Ammon's horn (tissue), 1 donor: ENCODE data around the gene ZFYVE28.
"Not testable (repeated sequence)": the region's sequence is repeated elsewhere in the genome, so short reads cannot be mapped to it uniquely, and the experiment has no call there.

Source experiments
- DNase-seq: peaks from one replicate; pipeline ENCODE4 v3.0.0-alpha.2; 2016; ENCODE audit warnings: low spot score

ZFYVE28 gene

DNA sequence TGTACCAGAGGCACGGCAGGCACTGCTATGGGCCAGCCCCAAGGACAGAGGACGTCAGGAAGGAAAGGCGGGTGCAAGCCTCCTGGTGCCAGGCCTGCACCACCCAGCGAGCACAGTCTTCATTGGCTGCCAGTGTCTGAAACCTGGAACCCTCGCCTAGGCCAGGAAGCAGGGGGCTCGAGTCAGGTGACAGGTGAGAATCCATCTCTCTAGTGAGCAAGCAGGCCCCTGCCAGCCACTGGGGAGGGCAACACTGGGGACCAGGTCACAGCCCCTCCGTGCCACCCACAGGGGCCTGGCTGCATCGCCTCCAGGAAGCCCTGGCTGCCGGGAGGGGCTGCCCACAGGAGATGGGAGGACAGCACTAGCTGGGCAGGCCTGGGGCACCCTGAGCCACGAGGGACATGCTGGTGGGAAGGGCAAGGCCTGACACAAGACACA, 169.6 kb downstream of the ZFYVE28 start:
- no peak for DNase-seq

DNA sequence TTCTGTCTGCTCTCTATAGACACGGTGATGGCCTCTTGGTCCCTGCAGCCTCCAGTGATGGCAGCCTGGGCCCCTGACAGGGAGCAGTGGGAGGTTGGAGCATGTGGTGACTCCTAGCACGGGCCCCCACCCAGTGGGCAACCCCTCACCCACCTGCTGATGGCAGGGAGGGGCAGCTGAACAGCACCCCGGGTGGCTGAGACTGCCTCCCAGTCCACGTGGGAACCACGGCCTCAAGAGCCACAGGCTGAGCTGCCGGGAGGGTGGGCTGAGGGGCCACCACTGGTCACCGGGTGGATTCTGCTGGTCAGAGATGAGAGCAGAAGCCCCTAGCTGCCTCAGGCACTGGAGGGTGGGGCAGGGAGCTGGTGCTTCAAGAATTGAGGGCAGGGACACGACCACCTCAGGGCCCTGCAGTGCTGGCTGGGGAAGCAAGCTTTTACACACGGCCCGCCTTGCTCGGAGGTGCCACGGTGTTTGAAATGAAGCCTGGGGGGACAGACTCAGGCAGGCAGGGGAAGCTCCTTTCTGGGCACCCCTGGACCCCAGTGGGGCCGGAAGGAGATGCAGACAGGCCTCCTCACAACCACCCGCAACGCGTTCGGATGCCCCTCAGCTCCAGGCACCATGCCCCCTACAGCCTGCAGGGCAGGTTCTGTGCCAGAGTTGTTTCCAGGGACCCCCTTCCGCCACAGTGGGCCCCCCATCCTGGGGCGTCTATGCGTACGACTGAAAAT, 170.2 kb downstream of the ZFYVE28 start:
- no peak for DNase-seq

DNA sequence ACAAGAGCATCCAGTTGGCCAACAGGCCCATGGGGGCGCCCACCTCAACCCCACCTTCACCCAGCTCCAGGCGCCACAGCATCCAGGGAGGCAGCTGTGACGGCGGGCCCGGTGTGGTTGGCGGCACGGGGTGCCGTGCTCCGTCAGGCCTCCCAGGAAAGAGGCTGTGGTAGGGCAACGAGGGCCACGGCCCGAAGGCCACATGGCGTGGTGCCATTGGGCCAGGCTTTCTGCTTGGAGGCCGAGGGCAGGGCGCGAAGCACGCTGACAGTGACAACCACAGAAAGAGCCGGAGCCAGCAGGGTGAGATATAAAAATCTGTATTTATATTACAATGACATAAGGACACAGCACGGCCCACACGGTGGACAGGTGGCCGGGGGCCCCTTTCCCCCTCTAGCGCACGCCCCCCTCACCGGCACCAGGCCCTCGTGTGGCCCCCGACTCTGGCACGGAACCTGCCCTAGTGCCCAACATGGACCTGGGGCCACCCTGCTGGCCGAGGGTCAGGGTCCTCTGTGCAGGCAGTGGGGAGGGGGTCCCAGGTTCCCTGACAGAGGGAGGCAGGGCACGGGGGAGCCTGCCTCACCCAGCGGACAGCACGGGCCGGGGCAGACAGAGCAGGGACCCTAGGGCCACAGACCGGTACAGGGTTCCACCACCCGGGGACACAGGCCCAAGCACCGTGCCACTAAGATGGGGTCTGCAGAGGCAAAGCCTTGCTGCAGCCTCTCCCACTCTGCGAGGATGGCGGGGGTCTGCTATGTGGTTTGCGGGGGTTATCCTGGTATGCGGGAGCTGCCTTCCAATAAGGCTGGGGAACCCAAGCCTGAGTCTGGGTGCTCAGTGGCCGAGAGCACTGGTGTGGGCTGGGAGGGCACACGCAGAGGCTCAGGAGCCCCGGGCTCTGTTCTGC, 171.1 kb downstream of the ZFYVE28 start:
- no peak for DNase-seq

DNA sequence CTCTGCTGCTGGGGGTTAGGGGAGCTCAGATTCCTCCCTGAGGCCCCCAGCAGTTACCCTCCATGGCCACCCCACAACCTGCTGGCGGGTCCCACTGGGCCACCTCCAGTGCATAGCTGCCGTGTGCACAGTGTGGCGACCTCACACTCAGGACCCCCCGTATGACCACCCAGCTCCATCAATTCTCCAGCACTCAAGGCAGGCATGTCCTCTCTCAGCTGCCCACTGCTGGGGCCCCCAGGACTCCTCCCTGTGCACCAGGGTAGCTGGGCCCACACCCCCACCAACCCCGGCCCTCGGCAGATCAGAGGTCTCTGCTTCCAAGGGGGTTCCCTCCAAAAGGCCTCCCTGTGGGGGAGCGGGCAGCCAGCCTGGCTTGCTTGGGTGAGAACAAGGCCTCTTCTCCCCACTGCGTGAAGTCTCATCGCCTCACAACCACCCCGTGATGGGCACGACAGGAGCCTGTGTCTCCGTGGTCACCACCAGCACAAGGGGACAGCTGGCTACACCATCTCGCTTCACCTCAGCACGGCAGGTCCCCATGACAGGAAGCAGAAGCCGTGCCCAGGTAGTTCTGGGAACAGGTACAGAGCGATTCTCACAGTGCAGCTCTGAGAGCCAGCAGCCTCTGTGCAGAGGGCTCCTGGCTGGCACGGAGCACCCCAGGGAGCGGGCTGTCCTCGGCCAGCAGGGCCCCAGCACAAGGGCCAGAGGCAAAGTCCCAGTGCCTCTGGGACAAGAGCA, 171.9 kb downstream of the ZFYVE28 start:
- peak; percentile 2 for DNase-seq

DNA sequence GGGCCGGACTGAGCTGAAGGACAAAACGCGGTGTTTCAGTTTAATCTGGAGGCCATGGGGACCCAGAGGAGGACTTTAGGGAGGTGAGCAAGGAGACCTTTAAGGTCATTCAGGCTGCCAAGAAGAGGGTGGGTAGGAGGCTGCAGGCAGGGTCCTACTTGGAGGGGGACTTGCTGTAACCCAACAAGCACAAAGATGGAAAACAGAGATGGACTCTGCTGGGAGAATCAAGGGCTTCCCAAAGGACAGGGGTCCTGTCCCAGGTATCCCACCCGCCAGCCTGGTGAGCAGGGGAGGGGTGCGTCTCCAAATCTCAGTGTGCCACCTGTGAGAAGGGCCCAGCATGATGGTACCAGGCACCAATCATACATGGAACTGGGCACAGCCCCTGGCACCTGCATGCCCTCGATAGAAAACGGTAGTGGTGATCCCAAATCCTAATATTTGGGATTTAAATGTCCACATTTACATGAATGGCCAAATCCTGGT, 172.6 kb downstream of the ZFYVE28 start:
- no peak for DNase-seq

DNA sequence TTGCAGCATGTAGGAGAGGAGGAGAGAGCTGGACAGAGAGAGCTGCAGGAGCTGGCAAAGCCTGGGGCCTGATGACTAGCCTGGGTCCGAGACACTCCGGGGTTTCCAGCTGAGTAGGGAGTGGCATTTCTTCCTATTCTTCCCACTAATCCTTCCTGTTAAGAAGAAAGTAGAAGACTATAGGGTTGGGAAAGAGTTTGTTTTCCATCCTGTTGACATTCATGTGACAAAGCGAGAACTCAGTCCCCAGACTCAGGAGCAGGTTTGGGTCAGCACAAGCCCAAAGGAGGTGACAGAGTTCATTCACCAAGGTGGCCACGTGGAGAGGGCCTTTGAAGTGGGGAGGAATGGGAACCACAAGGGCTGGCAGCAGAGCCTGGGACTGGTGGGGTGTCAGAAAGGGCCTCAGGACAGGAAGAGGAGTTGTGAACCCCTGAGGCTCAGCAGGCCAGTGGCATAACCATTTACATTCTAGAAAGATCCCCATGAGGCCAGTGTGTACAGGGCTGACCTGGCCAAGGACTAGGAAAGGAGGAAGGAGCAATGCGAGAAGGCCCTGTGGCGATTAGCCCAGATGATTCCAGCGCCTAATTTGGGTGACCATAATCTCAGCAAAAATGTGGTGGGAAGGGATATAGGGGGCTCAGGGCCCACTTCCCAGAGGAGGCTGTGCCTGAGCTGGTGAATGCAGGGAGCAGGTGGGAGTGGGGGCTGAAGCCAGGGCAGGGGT, 173.2 kb downstream of the ZFYVE28 start:
- DNase-seq, result no peak

DNA sequence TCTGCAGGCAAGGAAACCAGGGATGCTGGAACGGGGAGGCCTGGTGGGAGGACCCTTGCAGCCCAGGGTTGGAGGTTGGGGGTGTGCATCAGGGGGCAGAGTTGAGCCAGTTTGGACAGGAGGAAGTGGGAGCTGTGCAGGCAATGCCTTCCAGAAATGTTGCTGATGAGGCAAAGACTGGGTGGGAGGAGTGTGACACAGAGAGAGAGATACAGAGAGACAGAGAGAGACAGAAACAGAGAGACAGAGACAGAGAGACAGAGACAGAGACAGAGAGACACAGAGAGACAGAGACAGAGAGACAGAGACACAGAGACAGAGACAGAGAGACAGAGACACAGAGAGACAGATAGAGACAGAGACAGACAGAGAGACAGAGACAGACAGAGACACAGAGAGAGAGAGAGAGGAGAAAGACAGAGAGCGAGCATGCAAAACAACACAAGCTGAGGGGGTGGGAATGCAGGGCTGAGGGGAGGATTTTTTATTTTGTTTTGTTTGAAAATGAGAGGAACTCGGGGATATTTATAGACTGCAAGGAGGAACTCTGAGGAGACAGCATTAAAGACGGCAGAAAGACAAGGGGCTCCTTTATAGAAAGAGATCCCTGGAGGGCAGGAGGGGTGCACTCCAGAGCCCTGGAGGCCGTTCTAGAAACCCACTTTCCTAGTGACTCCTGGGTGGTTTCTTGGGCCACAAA, 174.6 kb downstream of the ZFYVE28 start:
- peak; percentile 82 for DNase-seq

DNA sequence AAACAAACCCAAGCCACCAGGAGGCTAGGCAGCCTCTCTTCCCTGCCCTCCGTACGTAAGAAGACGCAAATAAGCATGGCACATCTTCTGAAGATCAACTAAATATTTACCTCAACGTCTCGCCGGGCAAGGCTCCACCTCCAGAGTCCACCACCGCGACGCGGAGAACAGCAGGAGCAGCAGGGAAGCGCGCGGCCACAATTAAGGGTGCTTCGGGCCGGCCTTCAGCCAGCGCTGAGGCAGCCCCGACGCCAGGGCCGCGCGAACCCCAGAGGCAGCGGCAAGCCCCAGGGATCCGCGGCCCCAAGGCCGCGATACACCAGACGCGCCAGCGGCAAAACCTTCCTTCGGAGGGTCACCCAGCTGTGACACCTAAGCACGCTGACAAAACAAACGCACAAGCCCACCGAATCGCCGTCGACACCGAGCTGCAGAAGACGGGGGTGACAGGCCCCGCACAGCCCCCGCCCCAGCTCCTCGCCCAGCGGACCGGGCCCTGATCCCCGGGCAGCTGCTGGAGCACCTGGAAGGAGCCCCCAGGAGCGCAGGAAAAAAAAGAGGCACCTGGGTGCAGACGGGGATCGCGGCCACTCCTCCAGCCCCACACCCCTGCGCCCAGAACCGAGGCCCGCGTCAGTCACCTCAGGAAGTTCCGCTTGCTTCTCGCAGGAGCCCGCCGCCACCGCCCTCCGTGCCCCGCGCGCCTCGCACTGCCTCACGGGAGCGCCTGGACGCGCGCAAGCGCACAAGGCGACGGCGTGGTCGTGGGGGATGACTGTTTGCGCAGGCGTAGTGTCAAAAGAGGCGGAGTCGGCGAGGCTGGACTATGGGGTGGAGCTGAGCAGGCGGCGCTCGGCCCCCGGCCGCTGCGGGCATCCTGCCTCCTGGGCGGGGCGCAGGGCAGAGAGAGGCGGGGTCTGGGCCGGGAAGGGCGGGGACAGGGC, 176.8 kb downstream of the ZFYVE28 start, which contains the start of the genes HAUS3 and POLN:
TSS of gene HAUS3 (minus strand) at position 712 of the 944 bp plus-strand sequence. CDS start 1,175 bp downstream, outside the sequence.
TSS of gene POLN (minus strand) at position 712 of the 944 bp plus-strand sequence. CDS start 12,890 bp downstream, outside the sequence.
- peak; percentile 98 for DNase-seq

DNA sequence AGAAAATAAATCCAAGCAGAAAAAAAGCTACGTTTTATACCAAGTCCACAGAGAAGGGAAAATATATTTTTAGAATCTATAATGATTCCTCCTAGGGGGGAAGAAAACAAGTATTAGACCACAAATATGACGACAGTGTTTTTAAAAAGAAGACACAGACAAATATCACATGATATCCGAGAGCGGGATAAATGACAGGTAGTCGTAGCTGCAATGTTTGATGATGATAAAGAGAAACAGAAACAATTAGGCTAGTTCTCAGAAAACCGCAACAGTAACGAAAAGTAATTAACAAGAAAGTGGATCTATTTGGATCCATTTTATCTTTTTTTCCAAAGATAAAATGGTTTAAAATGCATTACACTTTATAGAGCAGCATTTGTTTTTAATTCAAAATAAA, 177.4 kb downstream of the ZFYVE28 start:
- DNase-seq, result no peak

DNA sequence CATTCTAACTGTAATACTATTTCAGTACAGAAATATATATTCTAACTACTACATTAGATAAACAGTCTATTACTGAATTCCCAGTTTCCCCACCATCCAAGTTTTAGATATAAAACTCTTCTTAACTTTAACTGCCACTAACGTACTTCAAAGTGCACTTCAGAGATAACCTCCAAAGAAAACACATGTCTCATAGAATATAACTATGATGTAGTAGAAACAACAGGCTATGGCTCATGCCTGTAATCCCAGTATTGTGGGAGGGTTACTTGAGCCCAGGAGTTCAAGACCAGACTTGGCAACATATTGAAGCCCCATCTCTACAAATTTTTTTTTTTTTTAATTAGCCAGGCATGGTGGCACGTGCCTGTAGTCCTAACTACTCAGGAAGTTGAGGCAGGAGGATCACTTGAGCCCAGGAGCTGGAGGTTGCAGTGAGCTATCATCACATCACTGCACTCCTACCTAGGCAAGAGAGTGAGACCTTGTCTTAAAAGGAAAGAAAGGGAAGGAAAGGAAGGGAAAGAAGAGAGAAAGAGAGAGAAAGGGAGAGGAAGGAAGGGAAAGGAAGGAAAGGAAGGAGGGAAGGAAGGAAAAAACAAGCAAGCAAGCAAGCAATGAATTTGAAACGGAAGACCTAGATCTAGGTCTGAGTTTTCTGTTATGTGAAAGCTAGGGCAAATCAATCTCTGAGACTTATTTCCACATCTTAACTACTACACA, 181.3 kb downstream of the ZFYVE28 start:
- no peak for DNase-seq

DNA sequence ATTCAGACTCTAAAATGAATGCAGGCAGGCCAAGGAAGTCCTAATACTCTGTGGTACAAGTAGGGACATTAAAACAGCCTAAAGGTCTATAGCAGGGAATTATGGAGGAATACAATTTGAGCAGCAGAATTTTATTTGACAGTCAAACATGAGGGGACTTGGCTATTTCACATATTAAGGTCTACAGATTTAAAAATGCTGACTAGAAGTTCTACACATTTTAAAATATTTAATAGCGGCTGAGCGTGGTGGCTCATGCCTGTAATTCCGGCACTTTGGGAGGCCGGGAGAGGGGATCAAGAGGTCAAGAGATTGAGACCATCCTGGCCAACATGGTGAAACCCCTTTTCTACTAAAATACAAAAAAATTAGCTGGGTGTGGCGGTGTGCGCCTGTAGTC, 187.4 kb downstream of the ZFYVE28 start:
- no peak for DNase-seq

DNA sequence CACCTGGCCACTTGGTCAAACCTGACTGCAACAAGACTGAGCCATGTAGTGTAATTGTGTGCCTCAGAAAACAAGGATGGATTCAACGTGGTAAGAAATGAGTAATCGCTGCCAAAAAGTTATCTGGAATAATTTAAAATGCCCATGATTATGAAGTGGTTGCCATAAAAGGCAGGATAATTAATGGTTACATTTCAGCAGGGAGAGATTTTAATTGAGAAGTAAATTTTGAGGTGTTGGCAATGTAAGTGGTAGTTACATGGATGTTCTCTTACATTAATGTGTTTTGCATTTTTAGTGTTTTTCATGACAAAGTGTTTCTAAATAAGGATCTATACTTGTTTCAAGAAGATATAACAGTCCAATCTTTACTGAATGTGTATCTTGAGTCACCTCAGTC, 192.2 kb downstream of the ZFYVE28 start:
- DNase-seq, result no peak

DNA sequence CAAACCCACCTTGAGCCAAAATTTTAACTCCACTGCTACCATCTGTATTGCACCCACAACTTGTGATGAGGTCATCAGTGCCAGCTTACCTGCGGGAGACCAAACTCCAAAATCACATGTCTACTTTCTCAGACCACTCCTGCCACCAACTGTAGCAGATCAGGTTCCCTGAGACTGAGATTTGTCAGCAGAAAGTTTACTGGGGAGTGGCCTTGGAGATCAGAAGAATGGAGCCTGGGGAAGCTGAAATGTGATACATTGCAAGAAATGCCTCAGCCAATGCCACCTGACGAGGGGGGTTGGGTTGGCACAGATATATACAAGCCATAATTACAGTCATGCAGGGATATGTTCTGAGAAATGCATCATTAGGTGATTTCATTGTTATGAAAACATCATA, 195.6 kb downstream of the ZFYVE28 start:
- DNase-seq, result no peak

DNA sequence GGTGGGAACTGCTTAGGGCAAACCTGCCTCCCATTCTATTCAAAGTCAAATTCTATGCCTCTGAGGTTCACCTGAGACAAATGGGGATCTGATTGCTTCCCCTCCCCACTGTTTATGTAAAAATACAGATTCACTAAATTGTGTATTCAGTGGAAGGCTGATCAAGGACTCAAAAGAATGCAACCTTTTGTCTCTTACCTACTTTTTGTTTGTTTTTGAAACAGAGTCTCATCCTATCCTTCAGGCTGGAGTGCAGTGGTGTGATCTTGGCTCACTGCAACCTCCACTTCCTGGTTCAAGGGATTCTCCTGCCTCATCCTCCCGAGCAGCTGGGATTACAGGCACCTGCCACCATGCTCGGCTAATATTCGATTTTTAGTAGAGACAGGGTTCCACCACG, 197.1 kb downstream of the ZFYVE28 start:
- DNase-seq, result not testable (repeated sequence)

DNA sequence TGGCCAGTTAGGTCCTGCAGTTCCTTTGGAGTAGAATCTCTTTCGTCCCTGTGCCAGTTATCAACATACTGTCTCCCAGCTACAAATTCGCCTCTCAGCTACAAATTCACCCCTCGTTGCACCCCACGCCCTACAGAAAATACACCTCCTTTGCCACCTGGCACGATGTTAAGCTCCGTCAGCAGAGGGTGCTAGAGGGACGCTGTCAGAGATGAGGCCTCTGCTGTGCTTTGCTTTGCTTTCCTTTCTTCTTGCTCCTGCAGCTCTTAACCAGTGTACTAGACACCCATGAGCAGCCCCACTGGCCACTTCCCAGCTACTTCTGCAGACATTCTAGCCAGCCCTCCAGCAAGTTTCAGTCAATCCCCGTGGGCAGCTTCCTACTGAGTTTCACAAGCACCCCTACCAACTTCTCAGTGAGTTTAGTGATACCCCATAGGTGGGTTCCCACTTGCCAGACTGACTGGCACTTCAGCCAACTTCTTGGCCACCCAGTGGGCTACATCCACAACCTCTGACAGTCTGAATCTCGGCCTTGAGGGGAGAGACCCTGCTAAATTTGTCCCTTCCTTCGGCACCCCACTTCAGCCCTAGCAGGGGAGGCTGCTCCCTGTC, 198.3 kb downstream of the ZFYVE28 start:
- peak; percentile 86 for DNase-seq
